ENCODE results near the gene PEX13. TPM values are rescaled to one million over a fixed set of nuclear protein-coding genes. Genes with fewer than 3 reads are reported as not detected.

PEX13 gene
- total RNA-seq, 4 donors from 2014 or later: 13.6 to 30.1 (median 23.2) TPM

- ATAC-seq (ENCODE audit: low FRiP score): no peak
- no peak for TF ChIP-seq CTCF (IDR thresholded peaks at IDR 0.05)
- no peak for DNase-seq (ENCODE audit: low spot score)
These were observed 25.9 kb upstream of the PEX13 start for GRCh38 chr2:60991644-60992043.

GRCh38 chr2:60992985-60993392 lies 24.5 kb upstream of the PEX13 start:
- no peak for TF ChIP-seq CTCF (IDR thresholded peaks at IDR 0.05)
- DNase-seq (ENCODE audit: low spot score) (no peak), ATAC-seq (ENCODE audit: low FRiP score) (no peak)

- no peak for TF ChIP-seq CTCF (IDR thresholded peaks at IDR 0.05)
- ATAC-seq (ENCODE audit: low FRiP score) (no peak), DNase-seq (ENCODE audit: low spot score) (no peak)
These were observed 23.4 kb upstream of the PEX13 start for GRCh38 chr2:60994131-60994530.

- no peak for TF ChIP-seq CTCF (IDR thresholded peaks at IDR 0.05)
- DNase-seq (ENCODE audit: low spot score) (no peak), ATAC-seq (ENCODE audit: low FRiP score) (no peak)
These were observed 18.6 kb upstream of the PEX13 start for GRCh38 chr2:60998628-60999545.

GRCh38 chr2:61005736-61006135 lies 11.8 kb upstream of the PEX13 start:
- DNase-seq (ENCODE audit: low spot score): no peak
- no peak for TF ChIP-seq CTCF (IDR thresholded peaks at IDR 0.05)
- no peak for ATAC-seq (ENCODE audit: low FRiP score)

- ATAC-seq (ENCODE audit: low FRiP score) (no peak), DNase-seq (ENCODE audit: low spot score) (no peak)
- no peak for TF ChIP-seq CTCF (IDR thresholded peaks at IDR 0.05)
These were observed 10.9 kb upstream of the PEX13 start for GRCh38 chr2:61006486-61007105.
